Keratinocyte (primary cell): ENCODE measurements around the gene ACTMAP. TPM values are rescaled to one million over a fixed set of nuclear protein-coding genes. Genes with fewer than 3 reads are reported as not detected.

Experiments
- DNase-seq: peaks from one replicate; pipeline ENCODE4 v3.0.0-alpha.2; 2011; ENCODE audit warnings: low read depth, missing footprints, low spot score
- FAIRE-seq: peaks from 2 replicates; lab custom pipeline; 2011; peaks lifted over from hg19 to GRCh38; lab: Jason Lieb, UNC
- H2AFZ ChIP-seq: 2 replicates; pipeline ENCODE4 v1.6.0; 2012; ENCODE audit warnings: low read length, control low read depth, inconsistent platforms; ENCODE audit not compliant: control insufficient read depth
- H3K27ac ChIP-seq: 2 replicates; pipeline ENCODE4 v1.5.1; 2011; ENCODE audit warnings: low read length; ENCODE audit not compliant: control insufficient read depth, insufficient read depth
- H3K27me3 ChIP-seq: 3 replicates; pipeline ENCODE4 v1.6.0; 2011; ENCODE audit warnings: low read length; ENCODE audit not compliant: control insufficient read depth, insufficient read depth; ENCODE audit errors: extremely low read depth
- H3K36me3 ChIP-seq, 2 experiments: 2 replicates in 1 of 2; 3 replicates in 1 of 2; pipeline ENCODE4 v1.5.1; 2011; ENCODE audit warnings: low read length in 2 of 2, mild to moderate bottlenecking in 1 of 2; ENCODE audit not compliant: control insufficient read depth in 2 of 2, insufficient read depth in 2 of 2; ENCODE audit errors: extremely low read depth in 1 of 2
- H3K4me1 ChIP-seq: 3 replicates; pipeline ENCODE4 v1.5.1; 2011; ENCODE audit warnings: low read length; ENCODE audit not compliant: control insufficient read depth, insufficient read depth; ENCODE audit errors: extremely low read depth
- H3K4me2 ChIP-seq: 3 replicates; pipeline ENCODE4 v1.6.0; 2011; ENCODE audit warnings: low read depth, low read length; ENCODE audit not compliant: control insufficient read depth, insufficient read depth; ENCODE audit errors: extremely low read depth
- H3K4me3 ChIP-seq, 3 experiments: fragments of 200-600 bp in 1 of 3; sonication (generic) in 1 of 3; 2 replicates in 2 of 3; 3 replicates in 1 of 3; pipeline ENCODE4 v1.5.1; 2011 to 2016; ENCODE audit warnings: low read length in 3 of 3, mild to moderate bottlenecking in 3 of 3, control low read depth in 2 of 3, inconsistent platforms in 1 of 3, low read depth in 1 of 3, mixed read lengths in 1 of 3, mixed run types in 1 of 3, moderate library complexity in 1 of 3; ENCODE audit not compliant: control insufficient read depth in 2 of 3, insufficient read depth in 2 of 3; ENCODE audit errors: extremely low read depth in 1 of 3
- H3K79me2 ChIP-seq: 2 replicates; pipeline ENCODE4 v1.6.0; 2012; ENCODE audit warnings: low read length; ENCODE audit not compliant: control insufficient read depth, insufficient read depth
- H3K9ac ChIP-seq: 3 replicates; pipeline ENCODE4 v1.6.0; 2011; ENCODE audit warnings: low read length; ENCODE audit not compliant: control insufficient read depth, insufficient read depth; ENCODE audit errors: extremely low read depth
- H3K9me1 ChIP-seq: 3 replicates; pipeline ENCODE4 v1.6.0; 2011; ENCODE audit warnings: low read length; ENCODE audit not compliant: control insufficient read depth, insufficient read depth; ENCODE audit errors: extremely low read depth
- H3K9me3 ChIP-seq: 2 replicates; pipeline ENCODE4 v1.5.1; 2012; ENCODE audit warnings: low read depth, low read length; ENCODE audit not compliant: control insufficient read depth
- H4K20me1 ChIP-seq: 3 replicates; pipeline ENCODE4 v1.6.0; 2011; ENCODE audit warnings: low read length; ENCODE audit not compliant: control insufficient read depth, insufficient read depth; ENCODE audit errors: extremely low read depth
- EZH2 ChIP-seq: IDR thresholded peaks from one replicate; pipeline ENCODE4 v1.6.1; 2012; ENCODE audit warnings: inconsistent platforms, mild to moderate bottlenecking, low read length, moderate library complexity
- dilution Hi-C: fragments of 300-500 bp; cut with MboI; formaldehyde crosslinking; loops from one replicate; pipeline ENCODE4 v1.7.0; 2020; ENCODE audit warnings: low sequenced_read_pairs; ENCODE audit not compliant: extremely low pct_ligation_motif_present
- polyA plus RNA-seq, 5 experiments: library from polyadenylated mRNA; depleted of rRNA in 3 of 5; stranded (reverse) in 3 of 5; stranded (forward) in 1 of 5; unstranded in 1 of 5; fragments of >200 nt; gene quantifications; 1 replicate in 1 of 5; 2 replicates in 3 of 5; 3 replicates in 1 of 5; pipeline versions ENCODE4 v1.2.1 to v1.2.3, GENCODE V29; 2011 to 2012; ENCODE audit warnings: missing spikeins in 2 of 5, low read depth in 1 of 5, low replicate concordance in 1 of 5
- TF ChIP-seq, protein P1 (sequence below), 3 experiments: IDR thresholded peaks in 1 of 3; conservative IDR thresholded peaks in 1 of 3; optimal IDR thresholded peaks in 1 of 3; 2 replicates in 2 of 3; 3 replicates in 1 of 3; pipeline versions ENCODE3 to v1.5.1; 2011; ENCODE audit warnings: low read length in 3 of 3, mild to moderate bottlenecking in 3 of 3, moderate library complexity in 2 of 3, control low read depth in 1 of 3, inconsistent platforms in 1 of 3; ENCODE audit not compliant: insufficient read depth in 2 of 3; ENCODE audit errors: extremely low read depth in 1 of 3

The ACTMAP gene
- polyA plus RNA-seq, 1 donor (not counting 4 experiments of a cell fraction or from before 2014, with no cell fraction given) = 1.4 TPM

DNA sequence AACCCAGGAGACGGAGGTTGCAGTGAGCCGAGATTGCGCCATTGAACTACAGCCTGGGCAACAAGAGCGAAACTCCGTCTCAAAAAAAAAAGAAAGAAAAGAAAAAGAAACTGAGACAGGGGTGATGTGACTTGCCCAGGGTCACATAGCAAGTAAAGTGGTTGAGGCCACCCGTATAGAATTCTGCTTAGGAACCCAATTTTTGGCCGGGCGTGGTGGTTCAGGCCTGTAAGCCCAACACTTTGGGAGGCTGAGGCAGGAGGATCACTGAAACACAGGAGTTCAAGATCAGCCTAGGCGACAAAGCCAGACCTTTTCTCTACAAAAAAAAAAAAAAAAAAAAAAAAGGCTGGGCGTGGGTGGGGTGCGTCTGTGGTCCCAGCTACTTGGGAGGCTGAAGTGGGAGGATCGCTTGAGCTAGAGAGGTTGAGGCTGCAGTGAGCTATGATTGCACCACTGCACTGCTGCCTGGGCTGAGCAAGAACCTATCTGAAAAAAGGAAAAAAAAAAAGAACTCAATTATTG lies 2.0 kb upstream of the ACTMAP start:
- peaks cover 60% of the 10 kb centered on the region for H3K79me2 ChIP-seq
- no peak overlapping the region for H2AFZ ChIP-seq
- H4K20me1 ChIP-seq = peaks cover 17% of the 10 kb centered on the region
- peaks cover 9% of the 10 kb centered on the region for H3K9me1 ChIP-seq
- H3K4me3 ChIP-seq = peak overlapping the region; percentile 54 to 100 (median 99)
- H3K27me3 ChIP-seq = no peaks in the 10 kb centered on the region
- H3K36me3 ChIP-seq = peaks cover 6 to 35% of the 10 kb centered on the region in 2 experiments
- peak overlapping the region; percentile 85 for H3K4me2 ChIP-seq
- peak overlapping the region; percentile 100 for H3K9ac ChIP-seq
- dilution Hi-C loops = no loop called here
- H3K4me1 ChIP-seq = peaks cover 42% of the 10 kb centered on the region
- no peak for TF ChIP-seq EZH2
- TF ChIP-seq, protein P1, sequence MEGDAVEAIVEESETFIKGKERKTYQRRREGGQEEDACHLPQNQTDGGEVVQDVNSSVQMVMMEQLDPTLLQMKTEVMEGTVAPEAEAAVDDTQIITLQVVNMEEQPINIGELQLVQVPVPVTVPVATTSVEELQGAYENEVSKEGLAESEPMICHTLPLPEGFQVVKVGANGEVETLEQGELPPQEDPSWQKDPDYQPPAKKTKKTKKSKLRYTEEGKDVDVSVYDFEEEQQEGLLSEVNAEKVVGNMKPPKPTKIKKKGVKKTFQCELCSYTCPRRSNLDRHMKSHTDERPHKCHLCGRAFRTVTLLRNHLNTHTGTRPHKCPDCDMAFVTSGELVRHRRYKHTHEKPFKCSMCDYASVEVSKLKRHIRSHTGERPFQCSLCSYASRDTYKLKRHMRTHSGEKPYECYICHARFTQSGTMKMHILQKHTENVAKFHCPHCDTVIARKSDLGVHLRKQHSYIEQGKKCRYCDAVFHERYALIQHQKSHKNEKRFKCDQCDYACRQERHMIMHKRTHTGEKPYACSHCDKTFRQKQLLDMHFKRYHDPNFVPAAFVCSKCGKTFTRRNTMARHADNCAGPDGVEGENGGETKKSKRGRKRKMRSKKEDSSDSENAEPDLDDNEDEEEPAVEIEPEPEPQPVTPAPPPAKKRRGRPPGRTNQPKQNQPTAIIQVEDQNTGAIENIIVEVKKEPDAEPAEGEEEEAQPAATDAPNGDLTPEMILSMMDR (optimal IDR thresholded peaks at IDR 0.05 in 1 of 3, IDR thresholded peaks at IDR 0.05 in 1 of 3, conservative IDR thresholded peaks at IDR 0.05 in 1 of 3; ENCODE audit: extremely low read depth in 1 of 3, insufficient read depth in 2 of 3, low read length in 3 of 3) = no peak
- no peak for DNase-seq
- peak overlapping the region; percentile 99 for H3K27ac ChIP-seq
- no peak for FAIRE-seq
- no peaks in the 10 kb centered on the region for H3K9me3 ChIP-seq

DNA sequence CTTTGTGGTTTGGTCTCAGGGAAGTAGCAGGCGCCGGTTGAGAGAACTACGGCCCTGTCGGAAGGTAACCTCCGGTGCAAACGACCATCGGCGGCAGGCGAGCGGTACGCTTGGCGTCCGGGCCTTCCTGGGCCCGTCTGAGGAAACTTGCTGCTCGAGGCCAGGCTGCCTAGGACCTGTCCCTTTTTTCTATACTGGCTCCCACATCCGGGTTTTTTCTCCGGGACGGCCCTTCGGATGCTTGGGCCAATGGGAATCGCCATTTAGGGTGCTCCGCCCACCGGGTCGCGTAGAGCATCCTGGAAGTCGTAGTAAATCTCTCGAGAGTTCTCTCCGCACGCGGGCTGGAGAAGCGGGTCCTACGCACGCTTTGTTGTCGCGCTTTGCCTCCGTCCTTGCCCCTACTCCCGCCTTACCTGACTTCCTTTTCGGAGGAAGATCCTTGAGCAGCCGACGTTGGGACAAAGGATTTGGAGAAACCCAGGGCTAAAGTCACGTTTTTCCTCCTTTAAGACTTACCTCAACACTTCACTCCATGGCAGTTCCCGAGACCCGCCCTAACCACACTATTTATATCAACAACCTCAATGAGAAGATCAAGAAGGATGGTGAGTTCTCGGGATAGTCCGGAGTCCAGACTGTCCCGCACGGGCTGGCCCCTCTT lies 729 bp upstream of the ACTMAP start, which contains the start of gene SNRPA:
SNRPA (plus strand) TSS at position 330 of the 664 bp plus-strand sequence; CDS start at position 536, 206 bp downstream.
- DNase-seq (peak; percentile 81), FAIRE-seq (peak; percentile 62)
- TF ChIP-seq, protein P1 (optimal IDR thresholded peaks at IDR 0.05 in 1 of 3, IDR thresholded peaks at IDR 0.05 in 1 of 3, conservative IDR thresholded peaks at IDR 0.05 in 1 of 3; ENCODE audit: extremely low read depth in 1 of 3, insufficient read depth in 2 of 3, low read length in 3 of 3) = no peak
- TF ChIP-seq EZH2 = no peak
- Histone ChIP-seq H3K9me3 (no peaks in the 10 kb centered on the region), H3K79me2 (peaks cover 47% of the 10 kb centered on the region), H3K4me2 (peak within 1 kb of the TSS; percentile 98), H2AFZ (peak within 1 kb of the TSS; percentile 97), H3K9me1 (peaks cover 5% of the 10 kb centered on the region), H3K27me3 (no peaks in the 10 kb centered on the region), H3K4me1 (peaks cover 31% of the 10 kb centered on the region), H4K20me1 (peaks cover 5% of the 10 kb centered on the region), H3K9ac (peak within 1 kb of the TSS; percentile 100), H3K27ac (peak within 1 kb of the TSS; percentile 99), H3K36me3 (peaks cover 2 to 23% of the 10 kb centered on the region in 2 experiments), H3K4me3 (peak within 1 kb of the TSS; percentile 54 to 100 (median 99))
- dilution Hi-C loops = no loop called here
